GM12891 (cell line): ENCODE data around the gene GAPDH.

Experiments
- PAX5 ChIP-seq: IDR thresholded peaks from 2 replicates; pipeline ENCODE4 v1.6.1; 2011; ENCODE audit warnings: low read length, moderate library complexity, mild to moderate bottlenecking; ENCODE audit not compliant: insufficient read depth, severe bottlenecking
- POLR2A ChIP-seq: IDR thresholded peaks from 2 replicates; pipeline ENCODE4 v1.6.1; 2011; ENCODE audit warnings: low read depth, low read length, control low read depth
- POLR2AphosphoS5 ChIP-seq: IDR thresholded peaks from 2 replicates; pipeline ENCODE4 v1.6.1; 2011; ENCODE audit warnings: low read depth, low read length, control low read depth
- POU2F2 ChIP-seq: IDR thresholded peaks from 2 replicates; pipeline ENCODE4 v1.6.1; 2011; ENCODE audit warnings: low read depth, mild to moderate bottlenecking, control low read depth, low read length, moderate library complexity
- SPI1 ChIP-seq: IDR thresholded peaks from 2 replicates; pipeline ENCODE4 v1.6.1; 2011; ENCODE audit warnings: low read depth, low read length, control low read depth
- TAF1 ChIP-seq: IDR thresholded peaks from 2 replicates; pipeline ENCODE4 v1.6.1; 2011; ENCODE audit warnings: low read depth, low read length, control low read depth

DNA sequence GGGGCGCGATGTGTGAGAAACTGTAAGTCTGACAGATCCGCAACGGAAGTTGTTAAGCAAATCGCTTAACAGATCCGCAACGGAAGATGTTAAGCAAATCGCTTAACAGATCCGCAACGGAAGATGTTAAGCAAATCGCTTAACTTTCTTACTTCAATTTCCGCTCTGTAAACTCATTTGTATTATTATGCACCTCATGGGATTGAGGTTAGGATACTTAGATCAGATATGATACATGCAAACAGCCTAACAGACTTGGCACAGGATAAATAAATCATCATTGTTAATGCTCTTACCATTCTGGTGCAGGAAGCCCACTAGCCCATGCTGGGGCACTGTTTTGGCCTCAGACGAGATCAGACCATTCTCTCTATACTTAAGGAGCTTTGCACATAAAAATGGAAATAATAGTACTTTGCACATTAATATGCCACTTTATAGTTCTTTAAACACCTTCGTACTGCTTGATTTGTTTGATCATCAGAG is 40.0 kb upstream of the GAPDH start:
- TF ChIP-seq POLR2A, result no peak
- TF ChIP-seq POLR2AphosphoS5, result no peak
- no peak for TF ChIP-seq POU2F2
- TF ChIP-seq SPI1, result no peak
- TF ChIP-seq TAF1, result no peak
- TF ChIP-seq PAX5, result no peak
